ENCODE data around the gene ZFR.
"Not testable (repeated sequence)": the region's sequence is repeated elsewhere in the genome, so short reads cannot be mapped to it uniquely, and the experiment has no call there.

The ZFR gene

GRCh38 chr5:32323741-32324140 lies 120.8 kb downstream of the ZFR start:
- H3F3A ChIP-seq (ENCODE audit: insufficient read depth), result no peaks in the 10 kb centered on the region

DNA sequence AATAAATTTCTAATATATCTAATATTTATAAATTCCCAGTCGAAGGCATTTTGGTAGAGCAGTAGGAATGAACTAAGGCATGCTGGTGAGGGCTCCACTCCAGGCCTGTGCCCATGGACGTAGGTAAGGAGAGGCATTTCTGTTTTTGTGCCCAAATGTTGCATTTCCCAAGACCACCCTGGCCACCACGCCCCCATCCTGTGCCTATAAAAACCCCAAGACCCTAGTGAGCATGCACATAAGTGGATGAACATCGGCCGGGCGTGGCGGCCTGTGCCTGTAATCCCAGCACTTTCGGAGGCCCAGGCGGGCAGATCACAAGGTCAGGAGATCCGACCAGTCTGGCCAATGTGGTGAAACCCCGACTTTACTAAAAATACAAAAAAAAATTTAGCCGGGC lies 121.7 kb downstream of the ZFR start:
- peaks cover 10% of the 10 kb centered on the region; the same call in 1 of the 2 replicates for H3K9me3 ChIP-seq (ENCODE audit: insufficient read depth, low read length)
- no peaks in the 10 kb centered on the region for H3K79me2 ChIP-seq (ENCODE audit: insufficient read depth, low read length)
- H3K27ac ChIP-seq (ENCODE audit: low read depth, low read length), result no peak overlapping the region

More at GRCh38 chr5:32323741-32324140, 120.8 kb downstream of the ZFR start:
- Histone ChIP-seq H2AFZ (ENCODE audit: low read depth, low read length, severe bottlenecking) (no peak overlapping the region), H3K4me3 (ENCODE audit: insufficient read depth, low read length, poor library complexity, severe bottlenecking) (no peak overlapping the region), H3K27me3 (ENCODE audit: low read length) (no peaks in the 10 kb centered on the region), H3K36me3 (ENCODE audit: low read length) (no peaks in the 10 kb centered on the region), H3K9me3 (ENCODE audit: insufficient read depth, low read length) (peaks cover 10% of the 10 kb centered on the region; the same call in 1 of the 2 replicates), H3K79me2 (ENCODE audit: insufficient read depth, low read length) (no peaks in the 10 kb centered on the region), H3K9me2 (replicated peaks; ENCODE audit: insufficient read depth, low read length) (no peaks in the 10 kb centered on the region), H3K9ac (ENCODE audit: low read length) (no peak overlapping the region), H3K27ac (ENCODE audit: low read depth, low read length) (no peak overlapping the region), H4K20me1 (ENCODE audit: low read depth, low read length) (no peaks in the 10 kb centered on the region), H3K4me2 (ENCODE audit: low read depth, low read length, poor library complexity, severe bottlenecking) (no peak overlapping the region)
- TF ChIP-seq EZH2phosphoT487 (conservative IDR thresholded peaks at IDR 0.05; ENCODE audit: low read length), result no peak
- TF ChIP-seq CTCF (IDR thresholded peaks at IDR 0.05; ENCODE audit: insufficient read depth, low read length, poor library complexity, severe bottlenecking), result no peak

GRCh38 chr5:32321787-32322186 lies 122.8 kb downstream of the ZFR start:
- H3K9me3 ChIP-seq (ENCODE audit: insufficient read depth, low read length); H3K27me3 ChIP-seq (ENCODE audit: low read length); H3K27ac ChIP-seq (ENCODE audit: low read depth, low read length); H3K79me2 ChIP-seq (ENCODE audit: insufficient read depth, low read length); H3F3A ChIP-seq (ENCODE audit: insufficient read depth); H2AFZ ChIP-seq (ENCODE audit: low read depth, low read length, severe bottlenecking); H3K4me3 ChIP-seq (ENCODE audit: insufficient read depth, low read length, poor library complexity, severe bottlenecking); H3K36me3 ChIP-seq (ENCODE audit: low read length); H4K20me1 ChIP-seq (ENCODE audit: low read depth, low read length); H3K9me2 ChIP-seq (replicated peaks; ENCODE audit: insufficient read depth, low read length); H3K9ac ChIP-seq (ENCODE audit: low read length); H3K4me2 ChIP-seq (ENCODE audit: low read depth, low read length, poor library complexity, severe bottlenecking): not testable (repeated sequence)

More for the DNA sequence above, 121.7 kb downstream of the ZFR start:
- Histone ChIP-seq H3K9ac (ENCODE audit: low read length) (no peak overlapping the region), H3F3A (ENCODE audit: insufficient read depth) (no peaks in the 10 kb centered on the region), H3K27me3 (ENCODE audit: low read length) (no peaks in the 10 kb centered on the region), H2AFZ (ENCODE audit: low read depth, low read length, severe bottlenecking) (no peak overlapping the region), H4K20me1 (ENCODE audit: low read depth, low read length) (no peaks in the 10 kb centered on the region), H3K4me3 (ENCODE audit: insufficient read depth, low read length, poor library complexity, severe bottlenecking) (no peak overlapping the region), H3K4me2 (ENCODE audit: low read depth, low read length, poor library complexity, severe bottlenecking) (no peak overlapping the region), H3K9me2 (replicated peaks; ENCODE audit: insufficient read depth, low read length) (no peaks in the 10 kb centered on the region), H3K36me3 (ENCODE audit: low read length) (no peaks in the 10 kb centered on the region)
- TF ChIP-seq EZH2phosphoT487 (conservative IDR thresholded peaks at IDR 0.05; ENCODE audit: low read length), result no peak
- no peak for TF ChIP-seq CTCF (IDR thresholded peaks at IDR 0.05; ENCODE audit: insufficient read depth, low read length, poor library complexity, severe bottlenecking)

DNA sequence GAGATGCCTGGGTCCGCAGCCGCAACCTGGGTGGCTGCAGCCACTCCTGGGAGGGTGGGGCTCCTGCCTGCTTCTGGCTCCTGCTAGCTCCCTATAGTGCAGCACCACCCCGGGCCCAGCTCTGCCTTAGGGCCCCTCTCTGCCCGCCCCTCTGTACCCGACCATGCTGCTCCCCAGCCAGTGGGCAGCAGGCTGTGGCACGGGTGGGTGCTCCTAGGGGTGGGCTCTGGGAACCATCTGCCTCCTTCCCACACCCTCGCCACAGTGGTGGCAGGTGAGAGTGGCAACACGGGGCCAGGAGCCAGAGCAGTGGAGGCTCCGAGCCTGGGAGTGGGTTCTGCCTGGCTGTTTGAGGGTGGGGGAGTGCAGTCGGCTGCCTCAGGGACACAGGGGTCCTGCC lies 124.0 kb downstream of the ZFR start:
- Histone ChIP-seq H4K20me1 (ENCODE audit: low read depth, low read length) (no peaks in the 10 kb centered on the region), H3K4me3 (ENCODE audit: insufficient read depth, low read length, poor library complexity, severe bottlenecking) (no peak overlapping the region), H3K27ac (ENCODE audit: low read depth, low read length) (no peak overlapping the region), H3K27me3 (ENCODE audit: low read length) (no peaks in the 10 kb centered on the region), H3K36me3 (ENCODE audit: low read length) (no peaks in the 10 kb centered on the region), H3K4me2 (ENCODE audit: low read depth, low read length, poor library complexity, severe bottlenecking) (no peak overlapping the region), H3K79me2 (ENCODE audit: insufficient read depth, low read length) (no peaks in the 10 kb centered on the region), H3F3A (ENCODE audit: insufficient read depth) (no peaks in the 10 kb centered on the region), H3K9me3 (ENCODE audit: insufficient read depth, low read length) (peaks cover 10% of the 10 kb centered on the region; the same call in 1 of the 2 replicates), H2AFZ (ENCODE audit: low read depth, low read length, severe bottlenecking) (no peak overlapping the region), H3K9ac (ENCODE audit: low read length) (no peak overlapping the region), H3K9me2 (replicated peaks; ENCODE audit: insufficient read depth, low read length) (no peaks in the 10 kb centered on the region)
- TF ChIP-seq CTCF (IDR thresholded peaks at IDR 0.05; ENCODE audit: insufficient read depth, low read length, poor library complexity, severe bottlenecking) (no peak), EZH2phosphoT487 (conservative IDR thresholded peaks at IDR 0.05; ENCODE audit: low read length) (no peak)
